Stimulated activated CD8-positive, alpha-beta memory T cell treated with anti-CD3 and anti-CD28 coated beads, Interleukin-2, amount 100 ng/mL, for 48 hours (primary cell): ENCODE data around the gene PRDM15.

Experiments
- DNase-seq, 2 donors: peaks; one replicate each; pipeline ENCODE4 v3.0.0-alpha.2; 2020; ENCODE audit warnings: low read depth in 2 of 2

PRDM15 gene

GRCh38 chr21:41824466-41825207 is 54.5 kb downstream of the PRDM15 start:
- DNase-seq: no peak

DNA sequence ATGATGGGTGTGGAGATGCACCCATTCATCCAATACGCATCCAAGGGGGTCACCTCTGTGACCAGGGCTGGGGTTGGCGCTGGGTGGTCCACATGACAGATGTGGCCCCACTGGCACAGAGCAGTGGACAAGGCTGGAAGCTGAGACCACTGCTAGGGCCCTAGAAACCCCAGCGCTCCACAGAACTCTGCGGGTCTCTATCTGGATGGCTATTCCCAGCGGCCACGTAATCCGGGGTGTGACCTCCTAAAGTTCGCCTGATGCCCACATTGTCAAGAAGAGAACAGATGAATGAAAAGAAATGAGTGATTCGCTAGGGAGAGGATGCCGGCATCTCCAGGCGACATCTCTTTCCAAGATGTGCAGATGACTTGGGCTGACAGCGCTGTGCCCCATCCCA is 55.2 kb downstream of the PRDM15 start:
- no peak for DNase-seq

DNA sequence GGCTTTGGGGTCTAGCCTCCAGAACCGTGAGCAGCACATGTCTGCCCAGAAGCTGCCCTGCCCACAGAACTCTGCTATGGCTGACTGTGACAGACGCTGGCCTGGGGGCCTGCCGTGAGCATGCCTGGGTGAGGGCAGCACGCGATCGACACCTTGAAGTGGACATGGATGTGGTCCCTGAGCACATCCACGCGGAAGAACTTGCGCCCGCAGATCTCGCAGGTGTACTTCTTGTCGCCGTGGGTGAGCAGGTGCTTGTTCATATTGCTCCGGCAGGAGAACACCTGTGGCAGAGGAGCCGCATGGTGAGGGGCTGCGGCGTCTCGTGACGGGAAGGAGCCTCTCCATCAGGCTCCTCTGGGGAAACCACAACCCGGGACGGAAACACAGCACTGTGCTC is 56.0 kb downstream of the PRDM15 start:
- DNase-seq: no peak

GRCh38 chr21:41821756-41822431 is 57.2 kb downstream of the PRDM15 start:
- no peak for DNase-seq

DNA sequence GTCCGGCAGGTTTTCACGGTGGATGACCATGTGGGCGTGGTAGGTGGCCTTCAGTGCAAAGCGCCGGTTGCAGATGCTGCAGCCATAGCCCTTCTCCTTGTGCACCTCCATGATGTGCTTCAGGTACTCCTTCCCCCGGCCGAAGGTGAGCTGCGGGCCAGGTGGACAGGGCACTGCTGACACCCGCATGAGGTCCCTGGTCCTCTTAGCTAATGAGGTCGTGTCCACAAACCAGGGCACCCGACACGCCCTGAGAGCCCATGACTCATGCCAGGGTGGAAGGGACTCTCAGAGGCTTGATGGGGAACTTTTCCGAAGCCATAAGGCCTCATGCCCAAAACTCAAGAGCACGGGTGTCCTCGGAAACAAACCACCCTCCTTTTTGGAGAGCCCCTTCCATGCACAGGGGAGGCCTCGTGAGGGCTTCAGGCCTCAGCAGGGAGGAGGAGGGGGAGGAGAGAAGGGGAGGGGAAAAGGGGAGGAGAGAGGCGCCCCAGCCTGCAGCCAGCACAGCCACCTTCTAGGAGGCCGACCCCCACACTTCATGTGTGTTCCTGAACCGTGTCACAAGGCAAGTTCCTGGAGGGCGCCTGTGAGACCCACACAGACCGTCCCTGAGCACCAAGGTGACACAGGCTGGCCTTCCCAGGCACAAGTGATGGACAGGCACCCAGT is 57.9 kb downstream of the PRDM15 start:
- no peak for DNase-seq

DNA sequence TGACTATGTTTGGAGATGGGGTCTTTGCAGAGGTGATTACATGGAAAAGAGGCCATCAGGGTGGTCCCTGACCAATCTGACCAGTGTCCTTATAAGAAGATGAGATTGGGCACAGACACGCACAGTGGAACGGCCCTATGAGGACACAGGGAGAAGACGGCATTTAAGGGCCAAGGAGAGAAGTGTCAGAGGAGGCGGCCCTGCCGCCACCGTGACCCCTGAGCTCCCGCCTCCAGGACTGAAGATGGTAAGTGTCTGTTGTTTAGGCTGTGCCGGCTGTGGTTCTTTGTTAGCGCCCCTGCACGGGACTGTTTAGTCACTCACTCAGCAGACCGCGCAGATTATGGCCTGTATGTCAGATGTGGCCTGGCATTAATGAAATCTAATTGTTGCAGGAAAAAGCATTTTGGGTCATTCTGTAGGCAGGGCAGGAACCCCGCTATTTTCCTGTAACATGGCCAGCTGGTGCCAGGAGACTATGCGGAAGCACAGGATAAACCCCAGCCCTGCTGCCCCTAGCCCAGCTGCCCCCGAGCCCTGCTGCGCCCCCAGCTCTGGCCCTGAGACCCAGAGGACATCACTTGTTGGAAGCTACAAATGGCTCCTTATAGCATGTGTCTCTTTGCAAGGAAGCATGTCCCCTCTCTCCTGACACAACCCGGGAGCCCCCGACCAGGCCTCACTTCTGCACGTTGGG is 58.6 kb downstream of the PRDM15 start:
- no peak for DNase-seq

- no peak for DNase-seq
These were observed 59.3 kb downstream of the PRDM15 start for GRCh38 chr21:41819856-41820281.

GRCh38 chr21:41819236-41819855 is 59.8 kb downstream of the PRDM15 start:
- no peak for DNase-seq

DNA sequence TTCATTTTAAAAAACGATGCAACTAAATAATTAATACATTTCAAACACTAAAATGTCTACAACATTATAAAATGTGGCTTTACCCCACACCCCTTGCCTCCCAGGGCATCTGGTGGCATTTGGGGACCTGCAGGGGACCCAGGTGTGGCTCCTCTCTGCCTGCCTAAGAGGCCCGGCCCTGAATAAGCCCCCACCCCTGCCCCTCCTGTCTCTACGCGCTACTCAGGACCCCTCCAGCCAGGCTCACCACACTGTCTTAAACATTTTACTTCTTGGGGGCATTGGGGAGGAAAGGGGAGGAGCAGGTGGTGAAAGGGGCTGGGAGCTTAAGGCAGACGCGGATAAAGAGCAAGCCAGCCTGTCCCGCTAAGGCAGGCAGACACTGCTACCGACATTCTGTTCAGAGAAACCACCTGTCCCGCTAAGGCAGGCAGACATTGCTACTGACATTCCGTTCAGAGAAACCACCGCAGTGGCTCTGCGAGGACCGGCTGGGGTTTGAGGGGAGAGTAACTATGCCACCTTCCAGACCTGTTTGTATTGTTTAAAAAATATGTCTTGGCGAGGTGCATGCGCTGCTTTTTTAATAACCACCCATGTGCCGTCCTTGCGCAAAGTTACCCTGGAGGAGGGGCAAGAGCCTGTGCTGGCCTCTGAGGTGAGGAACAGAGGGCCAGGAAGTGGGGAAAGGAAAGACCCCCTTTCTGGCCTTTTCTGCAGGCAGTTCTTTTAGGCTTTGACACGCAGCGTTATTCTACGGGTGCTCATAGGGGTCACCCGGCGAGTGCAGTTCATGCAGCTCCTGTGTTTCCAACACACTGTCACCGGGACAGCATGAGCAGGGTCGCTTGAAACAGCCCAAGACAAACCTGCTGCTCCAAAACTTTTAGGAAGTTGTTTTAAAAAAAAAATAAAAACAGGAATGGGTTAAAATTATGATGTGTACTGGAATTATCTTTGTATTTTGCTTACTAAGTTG is 61.0 kb downstream of the PRDM15 start:
- no peak for DNase-seq

DNA sequence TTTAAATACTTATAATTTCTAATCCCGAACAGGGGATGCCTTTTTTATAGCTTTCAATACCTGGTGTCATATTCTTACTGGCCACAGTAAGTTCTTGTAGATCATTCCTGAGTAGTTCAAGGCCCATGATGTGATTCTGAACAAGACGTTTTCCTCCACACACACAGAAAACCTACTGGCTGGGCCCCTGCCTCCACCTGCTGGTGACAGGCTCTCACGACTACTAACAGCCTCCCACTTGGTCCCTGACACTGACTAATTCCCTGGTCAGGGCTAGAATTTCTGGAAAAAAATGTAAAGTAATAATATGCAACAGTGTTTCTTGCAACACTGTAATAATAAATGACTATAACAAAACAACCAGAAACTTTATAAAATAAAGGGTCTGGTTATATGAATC is 61.9 kb downstream of the PRDM15 start:
- peak in 1 of 2 donors; percentile 18 for DNase-seq

DNA sequence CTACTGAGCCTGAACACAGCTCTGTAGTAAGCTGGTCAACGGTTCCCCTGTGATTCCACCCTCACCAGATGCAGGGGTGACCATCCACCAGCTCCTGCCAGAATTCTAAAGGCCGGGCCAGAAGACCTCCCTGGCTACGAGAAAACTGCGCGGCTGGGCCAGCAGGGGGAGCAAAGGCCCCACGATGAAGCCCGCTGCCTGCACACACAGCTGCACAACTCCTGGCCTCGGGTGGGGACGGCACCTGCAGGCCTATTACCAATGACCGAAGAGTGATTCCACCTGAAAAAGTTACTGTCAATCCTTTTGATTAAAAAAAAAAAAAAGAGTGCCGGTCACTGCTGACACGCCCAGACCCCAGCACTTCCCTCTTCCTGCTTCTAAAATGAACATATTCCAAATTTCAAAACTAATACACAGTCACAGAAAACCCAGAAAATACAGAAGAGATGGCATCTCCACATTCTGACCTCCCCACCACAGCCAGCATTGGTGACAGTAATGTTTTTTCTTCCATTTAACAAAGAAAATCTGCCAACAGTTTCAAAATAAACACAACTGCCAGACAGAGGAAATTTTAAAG is 62.5 kb downstream of the PRDM15 start:
- DNase-seq: peak; percentile 38 to 39

DNA sequence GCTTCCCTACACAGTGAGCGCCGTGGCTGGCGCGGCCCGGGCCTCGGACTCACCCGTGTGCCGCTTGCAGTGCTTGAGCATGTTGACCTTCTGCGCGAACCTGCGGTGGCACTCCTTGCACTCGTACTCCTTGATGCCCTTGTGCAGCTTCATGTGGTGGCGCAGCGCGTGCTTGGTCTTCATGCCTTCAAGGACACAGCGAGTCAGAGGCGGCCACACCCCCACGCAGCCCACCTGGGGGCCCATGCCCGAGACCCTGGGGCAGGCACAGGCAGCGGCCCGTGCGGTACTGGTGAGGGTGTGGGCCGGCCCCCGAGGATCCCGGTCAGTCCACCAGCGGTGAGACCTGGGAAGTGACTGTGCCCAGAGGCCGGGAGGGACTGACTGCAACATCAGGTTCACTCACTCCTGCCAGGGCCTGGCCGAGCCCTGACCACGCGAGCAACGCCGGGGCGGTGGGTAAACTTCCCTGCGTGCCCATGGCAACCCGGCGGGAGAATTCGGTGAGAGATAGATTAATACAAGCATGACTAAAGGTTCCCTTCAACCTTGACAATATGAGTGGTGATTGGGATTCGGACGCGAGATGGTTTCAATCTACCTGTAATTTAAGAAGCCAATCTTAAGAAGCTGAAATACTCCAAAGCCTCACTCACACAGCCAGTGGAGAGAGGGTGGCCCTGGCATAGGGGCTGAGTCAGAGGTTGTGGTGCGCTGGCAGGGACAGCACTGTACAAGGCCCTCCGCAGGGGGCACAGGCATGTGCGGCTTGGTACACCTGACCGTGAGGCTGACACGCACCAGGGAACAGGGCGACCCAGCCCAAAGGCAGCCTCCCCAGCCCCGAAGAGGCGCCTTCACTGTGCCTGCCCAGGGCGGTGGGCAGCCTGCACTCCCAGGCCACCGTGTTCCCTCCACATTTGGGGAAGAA is 63.2 kb downstream of the PRDM15 start:
- DNase-seq: no peak

DNA sequence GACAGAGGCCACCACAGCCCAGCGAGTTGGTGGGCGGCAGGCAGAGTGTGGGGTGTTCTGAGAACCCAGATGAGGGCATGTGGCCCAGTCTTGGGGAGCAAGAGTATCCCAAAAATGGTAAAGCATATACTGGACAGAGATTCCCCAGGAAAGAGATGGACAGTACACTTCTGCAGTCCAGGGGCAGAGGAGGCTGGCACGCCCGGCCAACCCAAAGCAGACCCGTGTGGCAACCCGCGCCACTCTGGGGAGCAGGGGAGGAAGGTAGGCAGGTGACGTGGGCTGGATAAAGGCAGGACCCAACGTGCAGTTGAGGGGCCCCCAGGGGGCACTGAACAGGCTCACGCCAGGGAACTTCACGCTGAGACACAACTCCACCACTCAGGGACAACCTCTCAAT is 65.9 kb downstream of the PRDM15 start:
- DNase-seq: no peak

DNA sequence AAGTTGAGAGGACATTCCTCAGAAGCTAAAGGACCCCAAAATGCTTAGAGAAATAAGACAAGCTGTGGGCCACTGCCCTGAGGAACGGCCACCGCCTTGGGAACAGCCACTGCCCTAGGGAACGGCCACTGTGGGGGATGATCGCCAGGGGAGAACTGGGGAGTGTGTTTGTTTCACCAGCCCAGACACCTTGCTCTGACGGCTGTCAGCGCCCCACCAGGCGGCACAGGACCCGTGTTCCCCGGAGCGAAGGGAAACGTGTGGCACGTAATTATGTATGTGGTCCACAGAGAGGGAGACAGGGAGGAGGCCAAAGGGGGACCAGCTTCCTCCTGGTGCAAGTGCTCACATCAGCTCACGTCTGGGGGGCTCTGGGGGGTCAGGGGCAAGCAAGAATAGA is 66.5 kb downstream of the PRDM15 start:
- DNase-seq: no peak

GRCh38 chr21:41810597-41810932 is 68.6 kb downstream of the PRDM15 start:
- no peak for DNase-seq

DNA sequence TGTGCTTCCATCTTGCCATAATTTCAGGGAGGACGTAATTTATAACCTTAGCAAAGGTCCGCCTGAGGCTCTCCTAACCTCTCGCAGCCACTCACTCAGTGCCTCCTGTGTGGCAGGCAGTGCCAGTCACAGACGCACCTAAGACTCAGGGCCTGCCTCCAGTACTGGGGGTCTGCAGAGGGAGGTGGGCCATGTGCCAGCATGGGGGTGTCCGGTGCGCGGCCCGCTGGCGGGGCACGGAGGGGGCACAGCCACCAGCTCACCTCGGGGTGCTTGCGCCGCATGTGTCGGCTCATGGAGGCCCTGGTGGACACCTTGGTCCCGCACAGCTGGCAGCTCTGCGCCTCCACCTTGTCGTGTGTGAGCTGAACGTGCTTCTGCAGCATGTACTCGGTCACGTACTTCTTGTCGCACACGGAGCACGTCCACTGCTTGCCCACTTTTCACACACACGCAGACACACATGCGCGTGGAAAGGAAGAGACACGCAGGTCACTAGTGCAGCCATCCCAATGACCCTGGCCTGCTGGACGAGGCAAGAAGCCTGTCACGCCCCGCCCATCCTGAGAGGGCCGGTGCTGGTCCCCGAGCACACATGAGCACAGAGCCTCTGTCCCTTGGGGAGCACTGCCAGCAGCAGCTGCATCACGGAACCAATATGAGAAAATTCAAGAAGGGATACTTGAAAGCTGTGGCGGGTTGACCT is 69.1 kb downstream of the PRDM15 start:
- DNase-seq: no peak

DNA sequence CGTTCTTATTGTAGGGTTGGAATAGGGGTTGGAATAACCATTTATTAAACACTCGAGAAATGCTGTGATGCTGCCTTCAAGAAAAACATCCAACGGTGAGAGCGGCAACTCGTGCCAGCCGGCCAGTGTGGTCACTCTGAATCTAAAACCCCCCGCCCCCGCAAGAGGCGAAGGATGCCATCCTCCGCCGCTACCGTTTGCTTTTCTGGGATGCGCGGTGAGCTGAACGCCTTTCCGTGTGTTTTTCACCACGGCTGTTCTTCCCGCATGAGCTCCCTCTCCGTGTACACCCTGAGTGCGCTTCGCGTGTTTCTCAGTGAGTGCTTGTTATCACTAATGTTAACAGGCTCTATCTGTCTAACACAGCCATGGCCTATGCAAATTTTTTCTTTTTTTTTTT is 70.3 kb downstream of the PRDM15 start:
- DNase-seq: no peak

DNA sequence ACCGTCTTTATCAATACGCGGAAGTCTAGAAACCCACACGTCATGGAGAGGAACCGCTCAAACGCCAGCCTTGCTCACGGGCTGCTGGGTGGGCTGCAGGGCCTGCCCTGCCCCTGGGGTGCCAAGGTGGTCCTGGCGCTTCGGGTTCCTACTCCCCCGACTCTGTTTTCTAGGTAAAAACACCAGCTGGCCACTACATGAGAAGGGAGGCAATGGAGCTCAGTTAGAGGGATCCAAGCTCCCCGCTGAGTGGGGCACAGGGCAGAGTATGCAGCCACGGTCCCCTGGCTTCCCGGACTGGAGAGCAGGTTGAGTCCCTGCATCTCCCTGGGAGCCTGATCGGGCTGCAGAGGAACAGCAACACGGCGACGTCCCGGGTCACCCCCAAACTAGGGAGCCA is 71.0 kb downstream of the PRDM15 start:
- DNase-seq: no peak

DNA sequence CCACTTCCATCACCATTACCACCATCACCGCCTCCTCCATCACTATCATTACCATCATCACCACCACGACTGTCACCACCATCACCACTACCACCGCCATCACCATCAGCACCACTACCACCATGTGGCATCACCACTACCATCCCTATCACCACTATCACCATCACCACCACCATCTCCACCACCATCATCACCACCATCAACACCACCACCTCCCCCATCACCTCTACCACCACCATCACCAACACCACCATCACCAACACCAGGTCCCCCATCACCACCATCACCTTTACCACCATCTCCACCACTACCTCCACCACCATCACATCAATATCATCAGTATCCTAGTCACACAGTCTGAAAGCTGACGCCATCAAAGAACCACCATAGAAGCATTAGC is 72.4 kb downstream of the PRDM15 start:
- DNase-seq: no peak
